ENCODE results near the gene PTPRK.

The PTPRK gene

GRCh38 chr6:128515550-128516513 lies 4.6 kb downstream of the PTPRK start:
- peak; percentile 57 for DNase-seq (ENCODE audit: low spot score)

- DNase-seq (ENCODE audit: low spot score) = peak; percentile 53
Observed at GRCh38 chr6:128513878-128514277, 6.5 kb downstream of the PTPRK start.

- no peak for DNase-seq (ENCODE audit: low spot score)
Observed at GRCh38 chr6:128512296-128512695, 8.1 kb downstream of the PTPRK start.

GRCh38 chr6:128511506-128511905 lies 8.9 kb downstream of the PTPRK start:
- DNase-seq (ENCODE audit: low spot score) = no peak

GRCh38 chr6:128509709-128510108 lies 10.7 kb downstream of the PTPRK start:
- DNase-seq (ENCODE audit: low spot score) = peak; percentile 38

- peak; percentile 85 for DNase-seq (ENCODE audit: low spot score)
Observed at GRCh38 chr6:128508588-128509296, 11.7 kb downstream of the PTPRK start.

- DNase-seq (ENCODE audit: low spot score) = peak; percentile 44
Observed at GRCh38 chr6:128507337-128508310, 12.8 kb downstream of the PTPRK start.

GRCh38 chr6:128505603-128506002 lies 14.8 kb downstream of the PTPRK start:
- DNase-seq (ENCODE audit: low spot score) = no peak

GRCh38 chr6:128504003-128504654 lies 16.3 kb downstream of the PTPRK start:
- no peak for DNase-seq (ENCODE audit: low spot score)

GRCh38 chr6:128500749-128501600 lies 19.4 kb downstream of the PTPRK start:
- DNase-seq (ENCODE audit: low spot score) = no peak

- no peak for DNase-seq (ENCODE audit: low spot score)
Observed at GRCh38 chr6:128500014-128500413, 20.4 kb downstream of the PTPRK start.

- DNase-seq (ENCODE audit: low spot score) = no peak
Observed at GRCh38 chr6:128499079-128499731, 21.2 kb downstream of the PTPRK start.

GRCh38 chr6:128498234-128498633 lies 22.2 kb downstream of the PTPRK start:
- DNase-seq (ENCODE audit: low spot score) = no peak

GRCh38 chr6:128495536-128496333 lies 24.7 kb downstream of the PTPRK start:
- no peak for DNase-seq (ENCODE audit: low spot score)

- DNase-seq (ENCODE audit: low spot score) = peak; percentile 71
Observed at GRCh38 chr6:128494440-128494839, 26.0 kb downstream of the PTPRK start.

GRCh38 chr6:128493877-128494276 lies 26.5 kb downstream of the PTPRK start:
- no peak for DNase-seq (ENCODE audit: low spot score)

GRCh38 chr6:128492386-128492785 lies 28.0 kb downstream of the PTPRK start:
- DNase-seq (ENCODE audit: low spot score) = no peak

- DNase-seq (ENCODE audit: low spot score) = peak; percentile 71
Observed at GRCh38 chr6:128491610-128492206, 28.7 kb downstream of the PTPRK start.

Measured in globus pallidus (tissue), 1 donor.